GOT3 (cell line): ENCODE results near the gene NDST4.
"Not testable (repeated sequence)": the region's sequence is repeated elsewhere in the genome, so short reads cannot be mapped to it uniquely, and the experiment has no call there.

ENCODE experiments used
- DNase-seq: peaks from one replicate; lab custom pipeline; 2025; ENCODE audit warnings: mixed read lengths; lab: John Stamatoyannopoulos, UW

Gene NDST4

DNA sequence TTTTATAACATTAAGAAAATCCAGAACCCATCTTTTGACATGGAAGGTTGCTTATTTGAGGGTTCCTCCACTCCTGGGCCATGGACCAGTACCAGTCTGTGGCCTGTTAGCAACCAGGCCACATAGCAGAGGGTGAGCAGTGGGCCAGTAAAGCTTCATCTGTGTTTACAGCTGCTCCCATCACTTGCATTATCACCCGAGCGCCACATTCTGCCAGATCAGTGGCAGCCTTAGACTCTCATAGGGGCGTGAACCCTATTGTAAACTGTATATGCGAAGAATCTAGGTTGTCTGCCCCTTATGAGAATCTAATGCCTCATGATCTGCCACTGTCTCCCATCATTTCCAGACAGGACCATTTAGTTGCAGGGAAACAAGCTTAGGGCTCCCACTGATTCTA, 58.6 kb downstream of the NDST4 start:
- no peak for DNase-seq

- DNase-seq: no peak
Measured at GRCh38 chr4:115053313-115053712, 60.1 kb downstream of the NDST4 start.

DNA sequence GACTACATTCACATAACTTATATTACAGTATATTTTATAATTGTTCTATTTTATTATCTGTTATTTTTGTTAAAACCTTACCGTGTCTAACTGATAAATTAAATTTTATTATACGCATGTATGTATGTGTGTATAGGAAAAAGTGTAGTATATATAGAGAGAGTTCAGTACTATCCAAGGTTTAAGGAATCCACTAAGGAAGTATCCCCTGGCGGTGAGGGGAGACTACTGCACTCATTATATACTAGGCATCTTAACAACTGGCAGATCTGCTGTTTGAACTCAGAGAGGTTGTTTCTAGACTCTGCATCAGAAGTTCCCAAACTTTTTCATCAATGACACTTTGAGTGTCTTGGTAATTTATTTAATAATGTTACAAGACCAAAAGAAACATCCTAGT, 70.9 kb downstream of the NDST4 start:
- DNase-seq: no peak

DNA sequence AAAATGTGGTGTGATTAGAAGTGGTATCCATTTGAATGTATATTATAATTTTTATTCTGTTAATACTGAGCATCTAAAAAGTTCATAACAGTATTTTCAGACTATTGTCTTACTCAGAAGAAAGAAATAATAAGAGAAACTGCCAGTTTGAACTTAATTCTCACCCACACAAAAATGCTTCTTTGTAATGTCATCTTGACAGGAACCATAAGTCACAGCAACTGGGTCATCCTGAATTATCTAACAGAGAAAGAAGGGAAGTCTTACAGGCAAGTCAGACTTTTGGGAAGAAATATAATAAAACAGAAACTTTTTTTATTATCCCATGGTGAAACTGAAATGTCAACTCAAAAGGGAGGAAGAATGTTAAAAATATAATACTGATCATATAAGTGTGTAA, 83.1 kb downstream of the NDST4 start:
- no peak for DNase-seq

DNA sequence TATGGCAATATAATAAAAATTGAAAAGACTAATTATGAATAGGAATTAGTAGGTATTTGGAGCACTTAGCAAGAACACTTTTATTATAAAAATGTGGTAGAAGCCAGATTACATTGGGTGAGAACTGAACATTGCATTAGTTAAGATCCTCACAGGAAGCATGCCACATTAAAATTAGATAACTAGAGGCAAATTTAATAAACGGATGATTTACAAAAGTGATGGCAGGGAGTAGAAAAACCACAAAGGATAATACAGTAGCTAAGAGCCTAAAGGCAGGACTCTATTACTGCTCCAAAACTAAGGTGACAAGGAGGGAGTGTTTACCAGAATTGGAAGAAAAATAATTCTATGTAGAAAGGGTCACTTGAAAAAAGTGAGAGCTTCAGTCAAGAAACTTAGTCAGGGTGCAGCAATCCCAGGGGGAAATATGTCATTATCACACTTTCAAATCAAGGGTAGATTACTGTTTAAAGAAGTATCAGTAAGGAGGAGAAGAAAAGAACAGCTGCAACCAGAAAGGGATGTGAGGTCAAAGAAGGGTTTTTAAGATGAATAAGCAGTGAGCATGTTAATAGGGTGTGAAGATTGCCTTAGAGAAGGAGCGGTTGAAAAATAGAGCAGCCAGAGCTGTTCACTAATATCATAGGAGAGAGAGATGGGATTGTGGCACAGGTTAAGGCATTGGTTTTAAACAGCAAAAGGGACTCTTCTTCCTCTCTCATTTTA, 84.6 kb downstream of the NDST4 start:
- DNase-seq: no peak

DNA sequence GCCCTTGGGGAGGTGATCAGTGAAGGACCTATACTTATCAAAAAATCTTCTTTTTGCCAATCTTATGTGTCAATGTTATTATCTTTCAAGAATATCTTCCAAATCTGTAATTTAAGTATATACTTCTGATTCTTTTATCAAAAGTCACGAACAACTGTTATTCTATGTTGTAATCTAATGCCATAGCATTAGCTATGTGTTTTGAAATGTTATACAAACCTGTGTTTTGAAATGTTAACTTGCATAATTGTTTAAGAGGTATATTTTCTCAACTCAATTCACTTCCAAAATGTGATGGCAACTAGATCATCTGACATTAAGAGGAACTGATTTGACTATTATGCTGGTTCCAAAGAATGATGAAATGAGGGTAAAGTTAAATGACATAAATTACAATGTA, 113.5 kb downstream of the NDST4 start:
- DNase-seq: no peak

- no peak for DNase-seq
Measured at GRCh38 chr4:114998316-114998715, 115.1 kb downstream of the NDST4 start.

DNA sequence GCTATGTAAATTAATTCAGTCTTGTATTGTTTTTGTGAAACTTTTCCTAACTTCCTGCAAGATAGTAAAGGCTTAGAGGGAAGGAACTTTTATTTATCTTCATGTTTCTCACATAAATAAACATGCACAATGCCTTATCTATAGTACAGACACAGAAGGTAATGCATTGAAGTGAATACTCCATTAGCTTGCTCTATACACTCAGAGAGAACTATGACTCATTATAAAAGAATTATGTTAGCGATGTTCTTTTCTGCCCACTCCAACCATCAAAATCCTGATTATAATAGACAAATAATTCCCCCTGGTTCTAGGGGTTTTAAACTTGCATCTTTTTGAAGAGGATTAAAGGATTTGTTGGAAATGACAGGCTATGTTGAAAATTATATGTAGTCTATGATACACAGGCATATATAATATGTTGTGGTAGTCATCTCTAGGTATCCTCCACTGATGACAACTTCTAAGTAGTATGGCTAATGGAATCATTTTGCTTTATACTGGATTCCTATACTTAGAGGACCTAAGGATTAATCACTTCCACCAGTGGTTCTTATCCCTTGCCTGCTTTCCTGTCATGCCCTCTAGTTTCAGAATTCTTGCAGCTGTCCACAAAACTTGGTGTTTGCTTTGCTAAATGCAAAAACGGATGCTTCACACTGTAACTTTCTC, 115.7 kb downstream of the NDST4 start:
- no peak for DNase-seq

DNA sequence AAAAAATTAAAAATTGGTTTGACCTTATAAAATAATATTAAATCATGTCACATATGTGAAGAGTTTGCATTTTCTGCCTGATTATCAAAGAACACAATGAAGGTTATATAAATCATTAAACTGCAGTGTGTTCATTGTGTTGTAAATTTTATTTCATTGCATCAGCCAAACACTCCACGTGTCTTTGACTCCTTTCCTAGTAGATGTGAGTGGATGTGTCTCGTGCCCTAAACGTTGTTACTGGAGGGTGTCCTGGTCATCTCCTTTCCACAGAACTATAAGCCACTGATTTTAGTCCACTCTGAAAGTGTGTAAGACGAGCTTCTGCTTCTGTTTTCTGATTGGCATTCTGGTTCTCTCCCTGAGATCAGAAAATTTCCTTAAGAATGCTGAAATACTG, 127.3 kb downstream of the NDST4 start:
- no peak for DNase-seq

DNA sequence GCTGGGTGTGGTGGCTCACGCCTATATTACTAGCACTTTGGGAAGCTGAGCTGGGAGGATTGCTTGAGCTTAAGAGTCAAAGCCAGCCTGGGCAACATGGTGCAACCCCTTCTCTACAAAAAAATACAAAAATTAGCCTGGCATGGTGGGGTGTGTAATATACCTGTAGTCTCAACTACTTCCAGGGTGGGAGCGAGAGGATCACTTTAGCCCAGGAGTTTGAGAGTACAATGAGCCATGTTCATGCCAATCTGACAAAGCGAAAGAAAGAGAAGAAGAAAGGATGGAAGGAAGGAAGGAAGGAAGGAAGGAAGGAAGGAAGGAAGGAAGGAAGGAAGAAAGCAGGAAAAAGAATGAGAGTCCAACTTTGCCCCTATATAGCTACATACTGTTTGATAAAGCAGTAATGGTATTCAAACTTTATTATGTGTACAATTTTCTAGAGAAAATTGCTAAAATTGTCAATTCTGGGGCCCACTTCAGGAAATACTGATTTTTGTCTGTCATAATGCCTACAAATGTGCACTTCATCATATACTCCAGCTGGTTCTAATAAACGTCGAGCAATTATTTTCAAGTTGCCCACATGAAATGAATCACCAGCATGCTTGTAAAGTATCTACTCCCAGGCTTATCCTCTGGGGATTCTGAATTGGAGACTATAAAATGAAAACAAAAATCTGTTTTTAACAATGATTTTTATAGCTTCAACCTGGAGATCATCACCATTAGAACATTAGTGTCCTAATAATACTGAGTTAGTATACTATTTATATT, 132.3 kb downstream of the NDST4 start:
- DNase-seq: no peak

GRCh38 chr4:114980399-114980798, 133.0 kb downstream of the NDST4 start:
- not testable (repeated sequence) for DNase-seq

DNA sequence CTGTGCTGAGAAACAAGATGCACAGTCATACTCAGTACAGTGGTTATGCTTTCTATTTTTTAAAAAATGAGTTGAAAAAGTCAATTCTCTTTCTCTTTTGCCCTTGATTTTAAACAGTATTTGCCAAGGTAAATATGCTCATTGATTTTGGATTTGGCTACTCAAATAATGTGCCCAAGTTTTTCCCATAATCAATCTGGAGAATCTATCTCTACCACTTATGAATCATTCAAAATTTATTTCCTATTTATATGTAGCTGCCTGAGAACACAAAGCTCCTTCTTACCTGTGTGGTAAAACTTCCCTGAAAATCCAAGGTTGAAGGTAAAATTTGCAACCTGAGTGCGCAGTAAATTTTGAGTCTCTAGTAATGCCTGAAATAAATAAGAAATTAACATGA, 136.5 kb downstream of the NDST4 start:
- no peak for DNase-seq

DNA sequence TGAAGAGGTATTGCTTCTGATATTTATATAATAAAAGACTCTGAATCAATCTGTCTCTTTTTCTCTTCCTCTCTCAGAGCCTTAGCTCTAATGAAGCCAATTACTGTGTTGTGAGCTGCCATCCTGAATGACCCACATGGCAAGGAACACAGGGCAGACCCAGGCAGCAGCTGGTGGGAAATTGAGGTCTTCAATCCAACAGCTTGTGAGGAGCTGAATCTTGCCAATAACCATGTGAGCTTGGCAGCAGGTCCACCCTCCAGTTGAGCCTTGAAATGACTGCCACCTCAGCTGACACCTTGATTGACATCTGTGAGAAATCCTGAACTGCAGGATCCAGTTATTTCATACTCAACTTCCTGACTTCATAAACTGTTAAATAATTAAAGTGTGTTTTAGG, 149.4 kb downstream of the NDST4 start:
- DNase-seq: no peak

- no peak for DNase-seq
Measured at GRCh38 chr4:114945616-114946015, 167.8 kb downstream of the NDST4 start.

DNA sequence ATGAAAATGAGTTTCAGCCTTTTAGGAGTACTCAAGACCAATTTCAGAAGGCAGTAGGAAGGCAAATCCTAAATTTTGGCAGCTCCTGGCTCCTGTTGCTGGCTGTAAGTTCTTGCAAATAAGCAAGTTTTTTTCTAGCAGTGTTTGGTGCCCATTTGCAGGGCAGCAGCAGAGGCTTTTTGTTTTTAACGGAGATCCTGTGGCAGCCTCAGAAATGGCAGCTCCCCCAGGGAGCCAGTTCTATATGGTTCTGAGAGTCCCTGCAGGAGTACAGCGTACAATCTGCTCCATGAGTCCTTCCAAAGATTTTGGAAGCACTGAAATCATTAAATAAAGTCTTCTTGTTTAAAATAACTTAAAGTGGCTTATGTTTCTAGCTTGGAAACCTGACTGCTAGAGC, 171.9 kb downstream of the NDST4 start:
- no peak for DNase-seq

GRCh38 chr4:114927881-114928280, 185.5 kb downstream of the NDST4 start:
- DNase-seq: no peak

- no peak for DNase-seq
Measured at GRCh38 chr4:114926583-114926982, 186.8 kb downstream of the NDST4 start.

DNA sequence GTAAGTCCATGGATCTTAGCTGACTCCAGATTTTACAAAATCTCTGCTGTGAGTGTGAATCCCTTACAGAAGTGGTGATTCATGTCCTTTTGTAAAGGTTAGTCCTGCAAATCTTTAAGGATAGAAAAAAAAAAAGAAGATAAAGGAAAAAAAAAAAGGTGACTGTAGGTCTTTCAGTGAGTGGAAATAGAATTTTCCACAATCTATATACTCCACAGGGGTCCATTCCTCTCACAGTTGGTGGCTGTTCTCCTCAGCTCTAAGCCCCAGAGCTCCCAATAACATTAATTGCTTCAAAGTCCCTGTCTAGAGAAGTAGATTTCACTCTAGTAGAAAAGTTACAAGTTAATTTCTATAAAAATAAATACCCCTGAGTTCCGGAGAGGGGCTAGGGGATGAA, 189.1 kb downstream of the NDST4 start:
- no peak for DNase-seq

DNA sequence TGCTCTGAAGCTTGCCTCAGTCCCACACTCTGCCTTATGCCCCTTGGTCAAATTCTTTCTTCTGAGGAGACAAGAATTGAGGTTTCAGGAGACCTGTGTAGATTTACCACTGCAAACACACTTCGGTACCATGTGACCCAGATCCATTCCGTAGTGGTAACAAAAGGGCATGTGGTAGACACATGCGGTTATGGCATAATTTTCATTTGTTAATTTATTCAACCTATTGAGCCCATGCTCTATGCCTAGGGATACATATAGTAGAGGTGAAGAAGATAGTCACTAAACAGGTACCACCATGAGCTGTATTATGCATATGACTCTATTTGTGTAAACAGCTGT, 190.9 kb downstream of the NDST4 start:
- DNase-seq: no peak

DNA sequence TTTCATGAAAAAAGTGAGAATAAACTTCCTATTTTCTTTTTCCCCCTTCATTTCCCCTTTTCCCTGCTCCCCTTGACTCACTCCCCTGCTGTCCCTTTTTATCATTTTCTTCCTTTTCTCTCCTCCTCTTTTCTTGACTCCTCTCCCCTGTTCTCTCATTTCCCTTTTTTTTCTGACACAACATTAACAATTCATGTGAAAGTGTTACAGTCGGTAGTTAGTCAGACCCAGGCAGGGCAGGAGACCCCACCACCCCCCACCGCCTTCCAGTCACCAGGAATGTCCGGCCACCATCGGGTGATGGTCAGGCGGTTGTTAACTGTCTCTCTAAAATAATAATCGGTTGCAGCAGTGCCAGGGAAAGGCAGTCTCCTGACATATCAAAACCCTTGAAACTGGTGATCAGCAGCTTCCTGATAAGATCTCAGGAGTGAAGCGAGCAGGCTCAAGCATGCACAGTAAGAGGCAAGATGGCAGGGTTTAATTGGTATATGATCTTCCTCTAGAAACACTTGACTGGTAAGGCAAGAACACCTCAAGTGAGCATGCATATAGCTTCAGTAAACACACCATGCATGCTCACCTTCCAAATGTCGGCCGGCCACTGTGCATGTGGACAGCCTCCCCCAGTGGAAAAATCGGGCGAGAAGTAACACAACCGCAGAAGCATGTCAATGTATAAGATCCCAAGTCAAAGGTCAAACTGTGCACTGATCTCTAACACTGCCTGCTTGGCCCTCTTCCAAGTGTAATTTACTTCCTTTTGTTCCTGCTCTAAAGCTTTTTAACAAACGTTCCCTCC, 191.4 kb downstream of the NDST4 start:
- no peak for DNase-seq

DNA sequence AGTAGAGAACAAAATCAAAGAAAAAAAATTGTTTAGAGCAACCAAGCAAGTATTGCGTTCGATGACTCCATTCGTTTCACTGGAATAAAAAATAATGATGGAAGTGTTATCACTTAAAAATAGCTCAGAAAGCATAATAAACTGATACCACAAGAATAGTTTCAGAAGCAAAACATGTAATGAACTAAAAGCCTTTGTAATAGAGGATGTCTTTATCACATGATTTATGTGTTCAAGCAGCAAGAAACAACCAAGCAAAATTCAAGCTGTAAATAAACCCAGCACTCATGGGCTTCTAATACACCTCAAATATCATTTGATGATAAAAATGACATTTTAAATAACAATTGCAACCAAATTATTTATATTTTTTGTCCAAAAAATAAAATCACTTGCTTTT, 192.2 kb downstream of the NDST4 start:
- no peak for DNase-seq

GRCh38 chr4:114911111-114911510, 202.3 kb downstream of the NDST4 start:
- no peak for DNase-seq
